HG03095 (cell line): ENCODE data around the gene NUBPL.
"Not testable (repeated sequence)": the region's sequence is repeated elsewhere in the genome, so short reads cannot be mapped to it uniquely, and the experiment has no call there.

Experiments
- ATAC-seq: cut with Tn5 transposase; IDR thresholded peaks from one replicate; pipeline ENCODE4 v1.9.1; 2021; ENCODE audit warnings: moderate library complexity; ENCODE audit not compliant: unreplicated experiment

Gene NUBPL

DNA sequence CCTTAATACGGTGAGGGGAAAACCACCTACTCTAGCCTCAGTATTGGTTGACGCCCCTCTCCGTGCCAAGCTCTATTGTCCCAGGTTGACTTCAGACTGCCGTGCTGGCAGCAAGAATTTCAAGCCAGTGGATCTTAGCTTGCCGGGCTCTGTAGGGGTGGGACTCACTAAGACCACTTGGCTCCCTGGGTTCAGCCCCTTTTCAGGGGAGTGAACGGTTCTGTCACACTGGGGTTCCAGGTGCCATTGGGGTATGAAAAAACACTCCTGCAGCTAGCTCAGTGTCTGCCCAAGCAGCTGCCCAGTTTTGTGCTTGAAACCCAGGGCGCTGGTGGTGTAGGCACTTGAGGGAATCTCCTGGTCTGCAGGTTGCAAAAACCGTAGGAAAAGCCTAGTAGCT lies 107.1 kb downstream of the NUBPL start:
- no peak for ATAC-seq

DNA sequence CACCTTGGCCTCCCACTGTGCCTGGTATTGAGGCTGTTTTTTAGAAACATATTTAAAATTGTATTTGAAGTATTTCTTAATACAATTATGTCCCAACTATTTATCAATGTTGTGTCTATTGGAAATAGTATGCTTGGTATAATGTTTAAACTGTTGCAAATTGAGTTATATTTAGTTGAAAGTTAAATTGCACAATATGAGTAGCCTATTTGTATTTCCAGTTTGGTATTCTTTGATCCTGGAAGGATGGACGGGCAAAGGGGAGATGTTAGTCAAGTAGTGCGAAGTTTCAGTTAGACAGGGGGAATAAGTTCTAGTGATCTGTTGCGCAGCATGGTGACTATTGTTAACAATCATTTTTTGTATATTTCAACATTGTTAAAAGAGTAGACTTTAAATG lies 111.5 kb downstream of the NUBPL start:
- ATAC-seq, result no peak

DNA sequence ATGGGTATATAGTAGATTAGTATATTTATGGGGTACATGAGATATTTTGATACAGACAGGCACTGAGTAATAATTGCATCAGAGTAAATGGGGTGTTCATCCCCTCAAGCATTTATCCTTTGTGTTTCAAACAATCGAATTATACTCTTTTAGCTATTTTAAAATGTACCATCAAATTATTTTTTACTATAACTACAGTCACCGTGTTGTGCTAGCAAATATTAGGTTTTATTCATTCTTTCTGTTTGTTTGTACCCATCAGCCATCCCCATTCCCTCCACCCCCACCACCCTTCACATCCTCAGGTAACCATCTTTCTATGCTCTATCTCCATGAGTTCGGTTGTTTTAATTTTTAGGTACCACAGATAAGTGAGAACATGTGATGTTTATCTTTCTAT lies 115.8 kb downstream of the NUBPL start:
- no peak for ATAC-seq

DNA sequence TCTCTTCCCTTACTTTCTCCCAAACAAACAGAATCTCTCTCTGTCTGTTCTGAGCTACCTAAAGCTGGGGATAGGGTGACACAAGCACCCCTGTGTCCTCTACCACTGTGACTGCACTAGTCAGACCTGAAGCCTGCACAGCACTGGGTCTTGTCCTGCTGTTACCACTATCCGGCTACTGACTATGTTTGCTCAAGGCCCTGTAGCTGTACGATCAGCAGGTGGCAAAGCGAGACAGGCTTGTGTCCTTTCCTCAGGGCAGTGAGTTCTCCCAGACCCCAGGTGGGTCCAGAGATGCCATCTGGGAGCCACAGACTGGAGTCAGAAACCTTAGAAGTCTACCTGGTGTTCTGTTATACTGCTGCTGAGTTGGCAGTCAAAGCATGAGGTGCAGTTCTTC lies 116.4 kb downstream of the NUBPL start:
- ATAC-seq, result no peak

DNA sequence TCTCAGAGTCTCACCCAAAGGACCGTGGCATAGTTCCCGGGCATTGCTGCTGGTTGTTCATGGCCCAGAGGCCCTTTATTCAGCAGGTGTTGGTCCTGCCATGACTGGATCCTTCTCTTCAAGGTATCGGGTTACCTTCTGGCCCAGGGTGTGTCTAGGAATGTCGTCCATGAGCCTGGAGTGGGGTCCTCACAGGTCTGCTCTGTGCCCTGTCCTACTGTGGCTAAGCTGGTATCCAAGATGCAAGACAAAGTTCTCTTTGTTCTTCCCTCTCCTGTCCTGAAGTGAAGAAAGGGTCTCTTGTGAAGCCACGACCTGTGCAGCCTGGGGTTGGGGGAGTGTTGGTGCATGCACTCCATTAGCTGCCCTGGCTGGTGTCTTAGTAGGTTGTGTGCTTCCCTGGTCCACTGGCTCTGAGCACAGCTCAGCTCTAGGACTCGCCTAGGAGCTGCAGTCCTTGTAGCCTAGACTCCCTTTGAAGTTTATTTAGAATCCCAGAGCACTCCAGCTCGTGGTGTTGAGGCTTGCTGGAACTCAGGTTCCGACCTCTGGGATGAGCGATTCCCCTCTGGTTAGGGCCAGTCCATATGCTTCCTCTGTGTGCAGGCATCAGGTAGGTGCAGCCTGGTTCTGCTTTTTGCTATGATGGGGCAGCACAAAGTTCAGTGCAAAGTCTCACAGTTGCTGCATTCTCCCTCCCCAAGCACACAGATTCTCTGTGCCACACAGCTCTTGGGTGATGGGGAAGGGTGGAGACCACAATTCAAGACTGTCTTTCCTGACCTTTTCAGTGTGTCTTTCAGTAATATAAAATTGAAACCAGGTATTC lies 117.4 kb downstream of the NUBPL start:
- ATAC-seq, result no peak

DNA sequence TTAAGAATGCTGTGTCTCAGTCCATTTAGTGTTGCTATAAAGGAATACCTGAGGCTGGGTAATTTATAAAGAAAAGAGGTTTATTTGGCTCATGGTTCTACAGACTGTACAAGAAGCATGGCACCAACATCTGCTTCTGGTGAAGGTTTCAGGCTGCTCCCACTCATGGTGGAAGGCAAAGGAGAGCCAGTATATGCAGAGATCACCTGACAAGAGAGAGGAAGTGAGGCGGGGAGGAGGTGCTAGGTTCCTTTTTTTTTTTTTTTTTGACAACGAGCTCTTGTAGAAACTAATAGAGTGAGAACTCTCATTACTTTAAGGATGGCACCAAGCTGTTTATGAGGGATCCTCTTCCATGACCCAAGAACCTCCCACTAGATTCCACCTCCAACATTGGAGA lies 121.6 kb downstream of the NUBPL start:
- no peak for ATAC-seq

DNA sequence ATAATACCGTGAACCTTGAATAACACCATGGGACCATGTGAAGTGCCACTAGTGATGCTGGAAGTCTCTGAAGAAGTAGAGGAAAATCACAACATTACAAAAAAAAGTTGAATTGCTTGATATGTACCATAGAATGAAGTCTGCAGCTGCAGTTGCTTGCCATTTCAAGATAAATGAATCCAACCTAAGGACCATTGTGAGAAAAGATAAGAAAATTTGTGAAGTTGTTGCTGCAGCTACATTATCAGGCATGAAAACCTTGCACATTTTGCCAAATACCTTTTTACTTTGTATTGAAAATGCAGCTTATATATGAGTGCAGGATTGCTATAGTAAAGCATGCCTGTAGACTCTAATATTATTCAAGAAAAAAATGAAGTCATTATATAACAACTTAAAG lies 126.5 kb downstream of the NUBPL start:
- no peak for ATAC-seq

DNA sequence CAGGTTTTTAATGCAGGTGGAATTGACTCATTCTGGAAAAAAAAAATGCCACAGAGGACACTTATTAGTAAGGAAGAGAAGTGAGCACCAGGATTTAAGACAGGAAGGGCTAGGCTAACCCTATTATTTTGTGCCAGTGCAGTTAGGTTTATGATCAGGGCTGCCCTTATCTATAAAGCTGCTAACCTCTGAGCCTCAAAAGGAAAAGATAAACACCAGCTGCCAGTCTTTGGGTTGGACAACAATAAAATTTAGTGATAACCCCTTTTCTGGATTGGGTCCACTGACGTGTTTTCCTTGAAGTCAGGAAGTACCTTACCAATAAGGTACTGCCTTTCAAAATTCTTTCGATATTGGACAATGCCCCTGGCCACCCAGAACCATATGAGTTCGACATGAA lies 128.9 kb downstream of the NUBPL start:
- no peak for ATAC-seq

DNA sequence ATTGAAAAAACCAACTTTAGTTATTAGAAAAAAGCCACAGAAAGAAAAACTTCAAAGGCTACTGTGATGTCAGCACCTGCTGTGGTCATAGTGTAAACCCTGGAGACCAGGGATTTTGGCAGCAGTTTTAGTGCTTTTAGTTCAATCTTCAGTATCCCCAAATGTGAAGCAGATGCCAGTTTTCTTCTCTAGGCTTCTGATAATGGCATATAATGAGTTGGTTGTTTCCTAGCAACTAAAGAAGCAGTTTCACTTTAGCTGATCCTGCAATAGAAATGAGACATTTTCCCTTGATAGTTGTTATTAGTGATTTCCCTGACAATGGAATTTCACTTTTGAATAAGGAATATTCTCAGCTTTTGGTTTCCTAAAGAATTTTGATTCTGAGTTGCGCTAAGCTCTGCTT lies 131.2 kb downstream of the NUBPL start:
- no peak for ATAC-seq

DNA sequence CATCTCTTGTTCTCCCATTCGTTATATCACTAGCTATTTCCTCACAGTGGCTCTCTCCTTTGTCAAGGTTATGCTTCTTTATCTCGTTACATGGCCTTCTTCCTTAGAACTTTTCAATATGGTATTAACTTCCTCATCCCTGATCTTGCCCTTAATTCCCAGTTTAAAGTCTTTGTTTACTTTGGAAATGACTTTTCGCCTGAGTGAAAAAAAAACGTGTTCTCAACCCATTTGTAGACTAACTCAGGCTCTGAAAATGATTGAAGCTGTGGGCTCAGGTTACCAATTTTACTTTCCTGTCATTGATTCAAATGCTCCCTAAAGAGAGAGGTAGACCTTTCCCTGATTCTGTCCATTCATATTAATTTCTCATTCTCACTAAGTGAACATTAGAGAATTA lies 135.2 kb downstream of the NUBPL start:
- no peak for ATAC-seq

DNA sequence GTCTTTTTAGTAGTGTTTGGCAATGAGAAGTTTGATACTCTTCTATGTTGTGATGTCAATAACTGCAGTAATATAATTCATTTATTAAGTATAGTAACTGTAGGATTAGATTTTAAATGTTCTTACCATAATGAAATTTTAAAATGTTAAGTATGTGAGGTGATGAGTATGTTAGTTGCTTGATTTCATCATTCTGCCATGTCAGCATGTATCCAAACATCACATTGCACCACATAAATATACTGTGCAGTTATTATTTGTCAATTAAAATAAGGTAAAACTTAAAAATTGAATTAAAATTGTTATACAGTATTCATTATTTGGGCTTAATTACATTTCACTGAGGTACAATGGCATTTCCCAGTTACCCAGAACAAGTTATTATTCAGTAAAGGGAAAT lies 138.6 kb downstream of the NUBPL start:
- no peak for ATAC-seq

DNA sequence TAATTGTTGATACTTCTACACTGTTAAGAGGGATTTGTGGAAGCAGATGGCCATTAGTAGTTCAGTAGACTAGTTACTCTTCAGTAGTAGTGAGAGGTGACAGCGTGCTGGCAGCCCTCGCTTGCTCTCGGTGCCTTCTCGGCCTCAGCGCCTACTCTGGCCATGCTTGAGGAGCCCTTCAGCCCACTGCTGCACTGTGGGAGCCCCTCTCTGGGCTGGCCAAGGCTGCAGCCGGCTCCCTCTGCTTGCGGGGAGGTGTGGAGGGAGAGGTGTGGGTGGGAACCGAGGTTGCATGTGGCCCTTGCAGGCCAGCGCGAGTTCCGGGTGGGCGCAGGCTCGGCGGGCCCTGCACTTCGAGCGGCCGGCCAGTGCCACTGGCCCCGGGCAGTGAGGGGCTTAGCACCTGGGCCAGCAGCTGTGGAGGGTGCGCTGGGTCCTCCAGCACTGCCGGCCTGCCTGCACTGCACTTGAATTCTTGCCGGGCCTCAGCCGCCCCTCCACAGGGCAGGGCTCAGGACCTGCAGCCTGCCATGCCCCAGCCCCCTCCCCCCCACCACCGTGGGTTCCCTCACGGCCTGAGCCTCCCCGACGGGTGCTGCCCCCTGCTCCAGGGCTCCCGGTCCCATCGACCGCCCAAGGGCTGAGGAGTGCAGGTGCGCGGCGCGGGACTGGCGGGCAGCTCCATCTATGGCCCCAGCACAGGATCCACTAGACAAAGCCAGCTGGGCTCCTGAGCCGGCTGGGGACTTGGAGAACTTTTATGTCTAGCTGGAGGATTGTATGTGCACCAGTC lies 139.3 kb downstream of the NUBPL start:
- ATAC-seq, result no peak

DNA sequence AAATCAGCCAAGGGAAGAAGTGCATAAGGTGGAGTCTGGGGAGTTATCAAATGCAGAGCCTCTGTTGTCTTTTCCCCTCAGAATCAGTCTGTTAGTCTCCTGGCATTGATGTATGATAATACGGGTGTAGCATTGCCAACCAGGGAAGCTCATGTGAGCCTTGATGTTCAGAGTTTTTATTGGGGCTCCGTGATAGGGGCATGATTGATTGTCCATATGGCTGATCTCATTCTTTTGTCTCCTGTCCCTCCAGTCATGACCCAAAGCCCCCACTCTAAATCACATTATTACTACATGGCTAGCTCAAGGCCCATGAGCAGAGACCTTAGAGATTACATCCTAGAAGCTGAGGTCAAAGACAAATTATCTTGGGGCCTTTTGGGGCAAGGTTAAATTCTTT lies 140.9 kb downstream of the NUBPL start:
- ATAC-seq, result no peak

DNA sequence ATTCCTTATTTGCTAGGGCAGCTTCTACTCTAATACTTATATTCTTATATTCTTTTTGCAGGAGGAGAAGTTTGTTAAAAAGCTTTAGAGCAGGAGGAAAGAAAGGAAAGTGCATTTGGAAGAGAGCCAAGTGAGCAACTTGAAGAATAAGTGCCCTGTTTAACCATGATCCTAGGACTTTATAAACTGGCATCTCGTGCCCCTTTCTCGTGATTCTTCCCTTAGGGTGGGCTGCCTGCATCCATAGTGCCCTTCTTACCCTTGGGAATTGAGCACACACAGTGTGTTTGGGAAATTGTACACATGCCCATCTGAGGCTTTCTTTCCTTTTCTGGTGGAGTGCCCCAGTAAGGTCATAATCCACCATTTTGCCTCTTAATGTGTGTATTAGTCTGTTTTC lies 141.9 kb downstream of the NUBPL start:
- ATAC-seq, result no peak

DNA sequence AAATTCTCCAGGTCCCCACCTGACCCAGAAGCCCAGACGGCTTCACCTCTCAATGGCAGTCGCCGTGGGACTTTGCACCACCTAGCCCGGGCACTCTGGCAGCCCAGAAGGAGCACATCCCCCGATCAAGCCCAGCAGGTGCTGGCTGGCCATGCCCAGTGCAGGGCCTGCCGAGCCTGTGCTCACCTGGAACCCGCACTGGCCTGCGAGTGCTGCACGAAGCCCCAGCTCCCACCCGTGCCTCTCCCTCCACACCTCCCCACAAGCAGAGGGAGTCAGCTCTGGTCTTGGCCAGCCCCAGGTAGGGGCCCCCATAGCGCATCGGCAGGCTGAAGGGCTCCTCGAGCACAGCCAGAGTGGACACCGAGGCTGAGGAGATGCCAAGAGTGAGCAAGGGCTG lies 144.5 kb downstream of the NUBPL start:
- ATAC-seq, result no peak

DNA sequence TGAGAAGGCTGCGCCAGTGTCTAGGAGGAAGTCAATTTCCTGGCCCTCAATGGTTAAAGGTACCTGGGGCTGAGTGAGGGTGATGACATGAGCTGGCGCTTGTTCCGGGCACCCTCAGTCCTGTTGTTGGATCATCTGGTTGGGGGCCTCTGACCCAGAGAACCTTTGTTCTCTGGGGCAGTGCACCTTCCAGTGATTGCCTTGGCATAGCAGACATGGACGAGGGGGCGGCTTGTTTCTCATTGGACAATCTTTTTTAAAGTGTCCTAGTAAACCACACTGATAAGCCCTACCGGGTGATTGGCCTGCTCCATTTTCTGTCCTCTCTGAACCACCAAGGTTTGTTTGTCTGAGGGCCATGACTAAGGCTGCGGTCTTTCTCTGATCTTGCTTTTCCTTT lies 147.5 kb downstream of the NUBPL start:
- ATAC-seq, result not testable (repeated sequence)

DNA sequence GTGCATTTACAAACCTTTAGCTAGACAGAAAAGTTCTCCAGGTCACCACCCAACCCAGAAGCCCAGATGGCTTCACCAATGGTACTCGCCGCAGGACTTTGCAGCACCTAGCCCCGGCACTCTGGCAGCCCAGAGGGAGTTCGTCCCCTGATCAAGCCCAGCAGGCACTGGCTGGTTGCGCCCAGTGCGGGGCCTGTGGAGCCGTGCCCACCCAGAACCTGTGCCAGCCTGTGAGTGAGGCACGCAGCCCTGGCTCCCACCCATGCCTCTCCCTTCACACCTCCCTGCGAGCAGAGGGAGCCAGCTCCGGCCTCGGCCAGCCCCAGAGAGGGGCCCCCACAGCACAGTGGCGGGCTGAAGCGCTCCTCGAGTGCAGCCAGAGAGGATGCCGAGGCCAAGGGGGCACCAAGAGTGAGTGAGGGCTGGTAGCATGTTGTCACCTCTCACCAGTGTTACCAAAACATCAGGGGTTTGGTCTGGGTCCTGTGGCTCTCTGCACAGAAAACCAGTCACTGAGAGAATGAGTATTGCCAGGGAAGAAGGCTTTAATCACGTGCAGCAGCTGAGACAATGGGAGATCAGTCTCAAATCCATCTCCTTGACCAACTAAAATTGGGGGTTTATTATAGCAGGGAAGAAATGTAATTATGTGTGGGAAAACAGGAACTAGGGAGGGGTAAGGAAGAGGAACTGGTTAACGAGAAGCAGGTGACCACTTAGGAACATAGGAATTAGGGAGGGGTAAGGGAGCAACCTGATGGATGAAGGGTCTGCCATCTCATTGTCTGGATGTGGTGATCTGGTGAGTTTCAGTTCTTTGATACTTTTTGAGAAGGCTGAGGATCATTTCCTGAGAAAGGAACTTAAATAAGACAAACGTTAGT lies 151.3 kb downstream of the NUBPL start:
- no peak for ATAC-seq

DNA sequence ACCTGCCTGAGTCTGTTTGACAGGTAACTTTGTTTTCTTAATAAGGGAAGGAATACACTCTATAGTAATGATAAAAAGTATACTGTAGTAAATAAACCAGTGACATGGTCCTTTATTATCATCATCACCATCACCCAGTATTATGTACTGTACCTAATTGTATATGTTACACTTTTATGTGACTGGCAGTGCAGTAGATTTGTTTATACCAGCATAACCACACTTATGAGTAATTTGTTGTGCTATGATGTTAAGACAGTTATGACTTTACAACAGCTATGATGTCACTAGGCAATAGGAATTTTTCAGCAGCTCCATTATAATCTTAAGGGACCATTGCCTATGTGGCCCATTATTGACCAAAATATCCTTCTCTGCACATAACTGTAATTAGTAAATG lies 155.0 kb downstream of the NUBPL start:
- no peak for ATAC-seq

DNA sequence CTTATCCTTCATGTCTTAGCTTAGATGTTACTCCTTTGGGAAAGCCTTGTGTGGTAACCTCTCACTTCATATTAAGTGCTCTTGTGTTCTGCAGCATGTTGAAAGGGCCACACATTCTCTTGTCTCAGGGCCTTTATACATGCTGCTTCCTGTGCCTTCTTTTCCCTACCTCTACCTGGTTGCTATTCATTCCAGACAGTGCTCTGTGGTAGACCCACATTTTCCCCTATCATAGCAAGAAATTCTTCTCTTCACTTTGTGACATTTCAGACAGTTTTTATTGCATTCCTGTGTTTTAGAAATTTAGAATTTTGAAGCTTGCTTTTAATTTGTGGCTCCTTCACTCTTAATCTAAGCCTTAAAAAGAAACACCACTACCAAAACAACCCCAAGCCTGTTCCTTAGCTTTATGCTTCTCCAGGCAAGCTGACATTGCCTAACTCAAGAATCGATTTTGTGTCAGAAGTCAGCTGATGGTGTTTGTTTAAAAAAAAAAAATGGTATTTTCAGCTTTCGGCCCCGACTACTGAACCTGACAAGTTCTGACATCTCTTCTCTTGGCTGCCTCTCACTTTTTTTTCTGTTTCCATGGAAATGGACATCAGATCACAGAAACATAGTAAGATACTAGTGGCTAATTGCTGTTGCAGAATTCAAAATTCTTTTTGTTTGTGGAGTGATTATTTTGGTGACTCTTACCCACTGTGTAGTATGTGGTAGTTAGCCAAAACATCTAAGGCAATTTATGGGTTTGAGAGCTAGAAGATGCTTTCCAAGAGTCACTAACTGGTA lies 156.3 kb downstream of the NUBPL start:
- ATAC-seq, result no peak

DNA sequence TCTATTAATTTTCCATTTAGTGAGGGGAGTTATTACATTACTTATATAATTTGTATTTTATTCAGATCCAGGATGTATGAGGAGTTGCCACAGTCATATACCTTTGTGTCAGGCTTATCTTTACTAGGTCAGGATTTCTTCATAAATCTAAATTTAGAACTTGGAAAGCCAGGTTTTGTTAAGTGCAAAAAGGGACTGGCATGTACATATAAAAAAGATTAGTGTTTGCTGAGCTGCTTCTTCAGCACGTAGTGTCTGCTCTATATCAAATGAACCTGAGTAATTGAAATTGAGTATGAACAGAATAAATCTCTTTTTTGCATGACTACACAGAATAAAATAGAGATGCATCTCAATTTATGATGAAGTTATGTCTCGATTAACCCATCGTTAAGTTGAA lies 157.4 kb downstream of the NUBPL start:
- no peak for ATAC-seq

DNA sequence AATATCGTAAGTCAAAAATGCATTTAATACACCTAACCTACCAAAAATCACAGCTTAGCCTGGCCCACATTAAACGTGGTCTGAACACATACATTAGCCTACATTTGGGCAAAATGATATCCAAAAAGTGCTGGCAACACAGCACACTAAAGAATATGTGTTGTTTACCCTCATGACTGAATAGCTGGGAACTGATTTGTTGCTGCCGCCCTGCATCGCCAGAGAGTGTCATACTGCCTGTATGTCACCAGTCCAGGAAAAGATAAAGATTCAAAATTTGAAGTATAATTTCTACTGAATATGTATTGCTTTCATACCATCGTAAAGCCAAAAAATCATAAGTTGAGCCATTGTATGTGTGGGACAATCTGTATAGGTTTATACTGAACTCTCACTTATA lies 157.8 kb downstream of the NUBPL start:
- ATAC-seq, result no peak
